Adrenal gland (tissue), 5 donors: Measurements from ENCODE around the gene DNAH9.

Experiments
- POLR2A ChIP-seq, 2 donors: fragments of 450-650 bp; IDR thresholded peaks; one replicate each; pipeline ENCODE4 v1.6.1; 2017; ENCODE audit warnings: antibody characterized with exemption in 2 of 2, mild to moderate bottlenecking in 2 of 2, moderate library complexity in 1 of 2
- TF ChIP-seq, protein P1 (sequence below), 6 experiments: fragments of 450-650 bp in 4 of 6; fragments of 200-600 bp in 2 of 6; sonication (generic) in 1 of 6; IDR thresholded peaks; 1 replicate in 5 of 6; 2 replicates in 1 of 6; pipeline versions ENCODE4 v1.5.1 to v1.8.0; 2016 to 2021; ENCODE audit warnings: antibody characterized with exemption in 6 of 6, mild to moderate bottlenecking in 2 of 6, moderate library complexity in 1 of 6
- donor health status: DM: no; HTN: no; CAD: no.

DNA sequence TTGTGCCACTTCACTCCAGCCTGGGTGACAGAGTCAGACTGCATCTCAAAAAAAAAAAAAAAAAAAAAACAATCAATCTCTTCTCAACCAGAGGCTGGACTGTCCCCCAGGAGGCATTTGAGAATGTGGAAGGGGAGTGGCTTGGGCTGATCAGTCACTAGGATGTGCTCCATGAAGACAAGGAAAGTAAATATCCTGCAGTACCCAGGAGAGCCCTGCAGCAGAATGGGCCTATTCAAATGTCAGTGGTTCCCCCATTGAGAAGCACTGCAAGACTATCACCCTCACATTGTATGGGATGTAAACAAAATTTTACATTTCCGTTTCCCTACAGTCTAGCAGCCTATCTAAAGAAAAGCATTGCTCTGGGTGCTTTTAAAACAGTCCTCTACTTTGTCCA lies 70.3 kb downstream of the DNAH9 start:
- TF ChIP-seq, protein P1, sequence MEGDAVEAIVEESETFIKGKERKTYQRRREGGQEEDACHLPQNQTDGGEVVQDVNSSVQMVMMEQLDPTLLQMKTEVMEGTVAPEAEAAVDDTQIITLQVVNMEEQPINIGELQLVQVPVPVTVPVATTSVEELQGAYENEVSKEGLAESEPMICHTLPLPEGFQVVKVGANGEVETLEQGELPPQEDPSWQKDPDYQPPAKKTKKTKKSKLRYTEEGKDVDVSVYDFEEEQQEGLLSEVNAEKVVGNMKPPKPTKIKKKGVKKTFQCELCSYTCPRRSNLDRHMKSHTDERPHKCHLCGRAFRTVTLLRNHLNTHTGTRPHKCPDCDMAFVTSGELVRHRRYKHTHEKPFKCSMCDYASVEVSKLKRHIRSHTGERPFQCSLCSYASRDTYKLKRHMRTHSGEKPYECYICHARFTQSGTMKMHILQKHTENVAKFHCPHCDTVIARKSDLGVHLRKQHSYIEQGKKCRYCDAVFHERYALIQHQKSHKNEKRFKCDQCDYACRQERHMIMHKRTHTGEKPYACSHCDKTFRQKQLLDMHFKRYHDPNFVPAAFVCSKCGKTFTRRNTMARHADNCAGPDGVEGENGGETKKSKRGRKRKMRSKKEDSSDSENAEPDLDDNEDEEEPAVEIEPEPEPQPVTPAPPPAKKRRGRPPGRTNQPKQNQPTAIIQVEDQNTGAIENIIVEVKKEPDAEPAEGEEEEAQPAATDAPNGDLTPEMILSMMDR (IDR thresholded peaks at IDR 0.05): no peak
- TF ChIP-seq POLR2A (IDR thresholded peaks at IDR 0.05): no peak
